Measurements from ENCODE around the gene CYP24A1. TPM values are rescaled to one million over a fixed set of nuclear protein-coding genes. Genes with fewer than 3 reads are reported as not detected.

The CYP24A1 gene
- total RNA-seq, 1 donor from 2014 or later: not detected

- Histone ChIP-seq H3F3A (ENCODE audit: low read depth) (no peaks in the 10 kb centered on the region), H3K36me3 (no peaks in the 10 kb centered on the region), H3K79me2 (ENCODE audit: low read depth) (no peaks in the 10 kb centered on the region), H3K27ac (no peak overlapping the region), H2AFZ (replicated peaks) (no peak overlapping the region), H3K9ac (no peak overlapping the region), H3K27me3 (no peaks in the 10 kb centered on the region), H3K4me1 (no peaks in the 10 kb centered on the region), H3K9me3 (ENCODE audit: low read depth) (no peaks in the 10 kb centered on the region), H3K4me3 (no peak overlapping the region), H3K4me2 (no peak overlapping the region), H4K20me1 (ENCODE audit: low read depth) (no peaks in the 10 kb centered on the region)
- H3K4me3 Mint-ChIP-seq: no peak overlapping the region
- H3K27ac Mint-ChIP-seq: no peak overlapping the region
- no peaks in the 10 kb centered on the region for H3K4me1 Mint-ChIP-seq
- no peaks in the 10 kb centered on the region for H3K36me3 Mint-ChIP-seq
- TF ChIP-seq EZH2 (IDR thresholded peaks at IDR 0.05) (no peak), EZH2phosphoT487 (IDR thresholded peaks at IDR 0.05) (no peak), CTCF (IDR thresholded peaks at IDR 0.05) (no peak)
- H3K27me3 Mint-ChIP-seq (ENCODE audit: insufficient read depth, low read depth): peaks cover 2% of the 10 kb centered on the region
- DNase-seq (ENCODE audit: low spot score): no peak
- H3K9me3 Mint-ChIP-seq: peaks cover 2% of the 10 kb centered on the region
Observed at GRCh38 chr20:54112221-54112884, 61.4 kb downstream of the CYP24A1 start.

- Histone ChIP-seq H3K36me3 (no peaks in the 10 kb centered on the region), H3K27ac (no peak overlapping the region), H3K9ac (no peak overlapping the region), H3K4me3 (no peak overlapping the region), H4K20me1 (ENCODE audit: low read depth) (no peaks in the 10 kb centered on the region), H3K4me1 (no peaks in the 10 kb centered on the region), H3K79me2 (ENCODE audit: low read depth) (no peaks in the 10 kb centered on the region), H2AFZ (replicated peaks) (no peak overlapping the region), H3K27me3 (no peaks in the 10 kb centered on the region), H3K4me2 (no peak overlapping the region), H3K9me3 (ENCODE audit: low read depth) (no peaks in the 10 kb centered on the region), H3F3A (ENCODE audit: low read depth) (no peaks in the 10 kb centered on the region)
- Mint-ChIP-seq H3K36me3 (no peaks in the 10 kb centered on the region), H3K4me1 (no peaks in the 10 kb centered on the region), H3K27ac (no peak overlapping the region), H3K9me3 (peaks cover 2% of the 10 kb centered on the region), H3K4me3 (no peak overlapping the region), H3K27me3 (ENCODE audit: insufficient read depth, low read depth) (peaks cover 2% of the 10 kb centered on the region)
- no peak for TF ChIP-seq CTCF (IDR thresholded peaks at IDR 0.05)
- TF ChIP-seq EZH2phosphoT487 (IDR thresholded peaks at IDR 0.05): no peak
- no peak for TF ChIP-seq EZH2 (IDR thresholded peaks at IDR 0.05)
- no peak for DNase-seq (ENCODE audit: low spot score)
Observed at GRCh38 chr20:54111460-54111859, 62.3 kb downstream of the CYP24A1 start.

GRCh38 chr20:54110457-54110856 lies 63.3 kb downstream of the CYP24A1 start:
- no peak overlapping the region for H3K9ac ChIP-seq
- no peak overlapping the region for H3K27ac Mint-ChIP-seq
- no peaks in the 10 kb centered on the region for H3K9me3 ChIP-seq (ENCODE audit: low read depth)
- H2AFZ ChIP-seq (replicated peaks): no peak overlapping the region
- no peaks in the 10 kb centered on the region for H3K27me3 ChIP-seq
- H3K4me1 Mint-ChIP-seq: no peaks in the 10 kb centered on the region
- peaks cover 2% of the 10 kb centered on the region for H3K9me3 Mint-ChIP-seq
- DNase-seq (ENCODE audit: low spot score): no peak
- no peaks in the 10 kb centered on the region for H4K20me1 ChIP-seq (ENCODE audit: low read depth)
- no peaks in the 10 kb centered on the region for H3K79me2 ChIP-seq (ENCODE audit: low read depth)
- no peaks in the 10 kb centered on the region for H3K27me3 Mint-ChIP-seq (ENCODE audit: insufficient read depth, low read depth)
- H3K4me2 ChIP-seq: no peak overlapping the region
- H3F3A ChIP-seq (ENCODE audit: low read depth): no peaks in the 10 kb centered on the region
- TF ChIP-seq EZH2phosphoT487 (IDR thresholded peaks at IDR 0.05): no peak
- no peak for TF ChIP-seq CTCF (IDR thresholded peaks at IDR 0.05)
- TF ChIP-seq EZH2 (IDR thresholded peaks at IDR 0.05): no peak
- H3K4me1 ChIP-seq: no peaks in the 10 kb centered on the region
- no peak overlapping the region for H3K4me3 ChIP-seq
- no peaks in the 10 kb centered on the region for H3K36me3 Mint-ChIP-seq
- H3K27ac ChIP-seq: no peak overlapping the region
- no peak overlapping the region for H3K4me3 Mint-ChIP-seq
- no peaks in the 10 kb centered on the region for H3K36me3 ChIP-seq

Measured in neural progenitor cell (in vitro differentiated cells).